CD4-positive, alpha-beta T cell treated with Interleukin-12 subunit alpha and Interleukin-12 subunit beta, for 1 hour (primary cell): ENCODE results near the gene GNAZ.
"Not testable (repeated sequence)": the region's sequence is repeated elsewhere in the genome, so short reads cannot be mapped to it uniquely, and the experiment has no call there.

Experiments used
- DNase-seq: peaks from one replicate; pipeline ENCODE4 v3.0.0-alpha.2; 2020

The GNAZ gene

DNA sequence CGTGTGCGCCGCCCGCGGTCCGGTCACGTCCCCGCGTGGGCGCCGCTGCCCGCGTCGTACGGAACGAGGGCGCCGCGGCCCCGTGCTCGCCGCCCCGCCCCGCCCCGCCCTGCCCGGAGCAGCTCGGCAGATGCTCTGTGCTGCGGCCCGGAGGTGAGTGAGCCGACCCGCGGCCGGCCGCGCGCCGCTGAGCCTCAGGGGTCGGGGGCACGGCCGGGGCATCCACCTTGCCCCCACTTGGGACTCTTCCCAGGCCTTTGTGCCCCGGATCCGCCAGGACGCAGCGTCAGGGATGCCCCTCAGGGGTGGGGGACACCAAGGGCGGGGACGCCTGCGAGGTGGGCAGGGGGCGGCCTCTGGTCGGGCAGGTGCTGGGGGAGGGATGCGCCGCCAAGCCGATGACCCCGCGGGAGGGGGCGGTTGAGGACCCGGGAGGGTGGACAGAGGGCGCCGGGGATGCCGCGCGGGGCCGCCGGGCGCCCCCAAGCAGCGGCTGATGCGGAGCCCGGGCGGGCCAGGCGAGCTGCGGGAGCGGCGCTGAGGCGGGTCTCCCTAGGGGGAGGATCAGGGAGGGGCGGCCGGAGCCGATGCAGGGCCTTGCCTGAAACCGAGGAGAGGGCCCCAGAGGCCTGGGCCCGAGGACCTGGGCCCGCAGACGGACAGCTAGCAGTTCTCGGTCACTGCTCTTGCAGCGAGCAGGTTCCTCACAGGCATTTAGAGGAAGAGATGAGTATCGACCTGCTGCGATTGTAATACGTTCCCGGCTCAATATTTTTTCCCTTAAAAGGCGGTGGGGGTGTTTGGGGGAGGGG is at the start of gene GNAZ:
Gene GNAZ (plus strand): TSS at position 102 of the 812 bp plus-strand sequence. CDS start 25,177 bp downstream, outside the sequence.
- DNase-seq = peak; percentile 6

DNA sequence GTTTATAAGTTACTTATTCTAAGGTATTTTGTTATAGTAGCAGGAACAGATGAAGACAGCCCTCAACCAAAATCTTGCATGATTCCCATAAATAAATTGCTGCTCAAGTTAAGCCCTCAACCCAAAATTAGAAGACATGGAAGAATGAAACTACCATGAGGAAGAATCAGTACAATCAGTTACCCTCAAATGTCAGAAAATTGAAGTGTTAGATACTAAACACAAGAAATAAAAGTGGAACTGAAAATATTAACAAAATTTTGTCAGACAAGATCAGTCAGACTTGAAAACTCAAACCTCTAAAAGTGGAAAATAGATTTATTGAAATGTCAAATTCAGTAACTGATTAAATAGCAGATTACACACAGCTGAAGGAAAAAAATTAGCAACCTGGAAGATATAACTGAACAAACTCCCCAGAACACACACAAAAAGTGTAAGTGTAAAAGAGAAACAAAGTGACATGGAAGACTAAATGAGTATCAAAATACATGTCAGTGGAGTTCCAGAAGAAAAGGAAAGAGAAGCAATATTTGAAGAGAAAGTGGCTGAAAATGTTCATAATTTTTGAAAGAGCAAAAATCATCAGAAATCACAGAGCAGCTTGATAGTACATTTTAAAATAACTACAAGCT is 49.5 kb upstream of the GNAZ start:
- no peak for DNase-seq

DNA sequence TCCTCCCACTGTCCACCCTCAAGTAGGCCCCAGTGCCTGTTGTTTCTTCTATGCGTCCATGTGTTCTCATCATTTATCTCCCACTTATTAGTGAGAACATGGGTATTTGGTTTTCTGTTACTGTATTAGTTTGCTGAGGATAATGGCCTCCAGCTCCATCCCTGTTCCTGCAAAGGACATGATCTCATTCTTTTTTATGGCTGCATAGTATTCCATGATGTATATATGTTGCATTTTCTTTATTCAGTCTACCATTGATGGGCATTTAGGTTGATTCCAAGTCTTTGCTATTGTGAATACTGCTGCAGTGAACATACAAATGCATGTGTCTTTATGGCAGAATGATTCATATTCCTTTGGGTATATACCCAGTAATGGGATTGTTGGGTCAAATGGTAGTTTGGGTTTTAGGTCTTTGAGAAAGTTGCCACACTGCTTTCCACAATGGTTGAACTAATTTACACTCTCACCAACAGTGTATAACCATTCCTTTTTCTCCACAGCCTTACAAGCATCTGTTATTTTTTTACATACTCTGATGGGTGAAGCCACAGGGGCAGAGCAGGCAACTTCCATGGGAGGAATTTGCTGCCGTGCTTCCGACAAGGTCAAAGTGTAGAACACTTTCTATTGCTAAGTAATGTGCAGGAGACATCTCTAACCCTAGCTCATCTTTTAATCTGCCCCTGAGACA is 48.5 kb upstream of the GNAZ start:
- DNase-seq = not testable (repeated sequence)

GRCh38 chr22:23023294-23023693 is 47.0 kb upstream of the GNAZ start:
- no peak for DNase-seq

GRCh38 chr22:23026777-23027176 is 43.5 kb upstream of the GNAZ start:
- no peak for DNase-seq

- not testable (repeated sequence) for DNase-seq
Observed at GRCh38 chr22:23027849-23028248, 42.5 kb upstream of the GNAZ start.

DNA sequence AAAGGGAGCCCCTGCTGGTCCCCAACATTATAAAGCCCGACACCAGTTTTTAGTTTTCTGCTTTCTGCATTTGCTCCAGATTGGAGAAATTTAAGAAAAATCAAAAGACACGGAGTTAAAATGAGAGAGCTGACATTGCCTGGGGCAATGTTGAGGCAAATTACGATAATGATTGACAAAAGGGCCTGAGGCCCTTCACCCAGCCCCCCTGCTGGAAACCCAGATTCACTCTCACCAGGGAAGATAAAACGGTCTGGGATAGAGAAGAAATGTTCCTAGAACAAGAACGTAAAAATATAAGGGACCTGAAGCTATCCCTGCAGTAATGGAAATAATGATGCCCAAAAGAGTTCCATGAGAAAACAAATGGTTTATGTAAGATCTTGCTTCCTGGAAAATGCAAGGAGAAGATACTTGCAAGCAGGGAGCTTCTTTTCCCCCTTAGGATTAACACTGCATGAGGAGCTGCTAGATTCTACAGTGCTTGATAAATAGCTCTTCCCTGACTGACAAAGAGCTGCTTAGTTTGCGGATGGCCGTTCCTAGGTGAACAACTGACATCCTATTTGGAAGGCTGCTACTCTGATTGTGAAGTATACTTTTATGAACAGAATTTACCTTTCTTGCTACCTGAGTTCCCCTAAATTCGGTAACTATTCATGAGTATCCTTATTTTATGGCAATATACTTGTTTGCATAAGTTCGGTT is 40.6 kb upstream of the GNAZ start:
- no peak for DNase-seq

DNA sequence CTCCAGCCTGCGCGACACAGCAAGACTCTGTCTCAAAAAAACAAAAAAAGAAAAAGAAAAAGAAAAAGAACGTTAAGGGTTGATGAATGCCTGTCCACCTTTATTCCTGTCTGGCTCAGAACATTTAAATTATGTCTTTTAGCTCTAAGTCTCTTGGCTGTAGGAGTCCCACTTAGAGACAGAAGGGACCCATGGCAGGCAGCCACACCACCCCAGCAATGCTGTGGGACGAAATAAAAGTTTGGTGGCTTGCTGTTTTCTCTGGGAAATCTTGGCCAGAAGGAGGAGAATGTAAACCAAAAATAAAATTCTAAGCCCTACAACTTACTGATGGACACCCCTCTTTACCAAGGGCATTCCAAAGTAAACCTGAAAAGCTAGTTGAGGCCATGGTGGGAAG is 38.9 kb upstream of the GNAZ start:
- DNase-seq = no peak

GRCh38 chr22:23031786-23032185 is 38.5 kb upstream of the GNAZ start:
- no peak for DNase-seq

GRCh38 chr22:23032658-23033057 is 37.7 kb upstream of the GNAZ start:
- no peak for DNase-seq

DNA sequence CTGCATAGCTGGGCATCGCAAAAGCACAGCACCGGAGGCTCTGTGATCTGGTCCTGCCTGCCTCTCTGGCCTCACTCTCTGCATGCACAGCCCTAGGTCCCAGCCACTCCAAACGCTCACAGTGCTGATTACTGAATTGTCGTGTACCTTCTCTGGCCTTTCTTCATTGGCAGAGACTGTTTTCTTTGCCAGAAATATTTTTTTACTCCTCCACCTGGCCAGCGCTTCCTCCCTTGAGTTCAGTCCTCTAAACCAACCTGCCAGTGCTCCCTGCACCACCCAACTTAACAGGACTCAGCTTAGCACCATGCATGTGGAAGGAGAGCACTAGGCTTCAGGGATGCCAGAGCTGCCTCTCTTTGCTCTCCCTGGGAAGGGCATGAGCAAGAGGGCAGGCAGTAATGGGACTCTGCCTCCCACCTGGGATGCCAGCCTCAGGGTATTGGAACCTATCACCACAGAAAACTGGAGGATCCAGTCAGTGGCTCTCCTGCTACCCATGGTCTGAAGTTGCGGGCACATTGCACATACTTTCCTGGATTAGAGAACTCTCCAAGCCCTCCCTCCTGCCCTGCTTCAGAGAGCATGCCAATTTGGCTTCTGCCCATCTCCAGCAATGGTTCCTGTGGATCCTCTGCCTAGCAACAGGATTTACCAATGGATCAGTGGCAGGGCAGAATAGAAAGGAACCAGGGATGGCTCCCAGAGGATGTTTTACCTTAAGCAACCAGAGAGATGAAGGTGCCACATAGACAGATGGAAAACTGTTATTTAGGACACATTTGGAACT is 37.0 kb upstream of the GNAZ start:
- DNase-seq = no peak

GRCh38 chr22:23034621-23035556 is 35.4 kb upstream of the GNAZ start:
- DNase-seq = no peak

GRCh38 chr22:23035557-23036277 is 34.6 kb upstream of the GNAZ start:
- DNase-seq = no peak

DNA sequence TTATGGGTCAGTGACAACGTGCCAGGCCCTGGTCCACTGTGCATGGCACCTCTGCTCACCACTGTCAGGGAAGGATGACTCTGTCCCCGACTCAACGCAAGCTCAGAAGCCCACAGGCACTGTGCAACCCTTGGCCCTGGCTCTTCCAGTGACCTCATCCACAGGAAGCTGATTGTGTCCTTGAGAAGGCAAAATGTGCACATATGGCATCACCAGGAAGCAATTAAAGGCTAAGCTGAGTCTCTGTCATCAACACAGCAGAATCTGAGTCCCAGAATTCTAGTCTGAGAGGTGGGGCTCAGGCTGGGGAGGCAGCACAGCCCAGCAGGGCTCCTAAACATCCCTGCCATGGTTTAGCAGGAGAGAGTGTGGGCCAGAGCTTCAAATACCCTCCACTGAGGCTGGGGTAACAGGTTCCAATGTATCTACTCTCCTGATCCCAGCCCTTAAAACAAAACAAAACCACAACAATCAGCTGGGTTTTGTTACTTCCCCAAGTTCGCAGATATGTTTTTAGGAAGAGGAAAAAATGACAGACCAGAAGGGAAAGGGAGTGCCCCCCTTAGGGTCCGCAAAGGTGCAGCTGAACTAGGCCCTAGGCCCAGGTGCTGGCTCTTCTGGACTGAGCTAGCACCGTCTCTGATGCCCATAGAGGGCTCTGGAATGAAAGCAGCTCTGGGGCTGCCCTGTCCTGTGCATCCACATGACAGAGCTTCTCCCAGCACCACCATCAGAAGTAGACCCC is 33.5 kb upstream of the GNAZ start:
- no peak for DNase-seq

- no peak for DNase-seq
Observed at GRCh38 chr22:23037429-23038333, 32.6 kb upstream of the GNAZ start.

GRCh38 chr22:23038334-23038642 is 32.0 kb upstream of the GNAZ start:
- no peak for DNase-seq

DNA sequence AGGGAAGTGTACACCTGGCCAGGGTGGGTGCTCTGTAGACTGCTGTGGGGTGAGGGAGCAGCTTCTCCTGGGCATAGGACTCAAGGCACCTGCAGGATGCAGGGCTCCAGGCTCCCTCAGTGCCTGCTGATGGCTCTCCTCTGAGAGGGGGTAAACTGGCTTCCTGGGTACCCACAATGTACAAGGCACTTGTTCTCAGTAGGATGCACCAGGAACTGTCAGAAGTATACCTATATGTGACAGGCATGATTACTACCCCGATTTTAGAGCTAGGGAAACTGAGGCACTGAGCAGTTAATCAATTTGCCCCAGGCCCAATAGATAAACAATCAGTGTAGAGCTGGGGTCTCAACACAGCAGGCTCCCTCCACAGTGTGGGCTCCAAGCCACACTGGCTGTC is 31.4 kb upstream of the GNAZ start:
- DNase-seq = no peak

DNA sequence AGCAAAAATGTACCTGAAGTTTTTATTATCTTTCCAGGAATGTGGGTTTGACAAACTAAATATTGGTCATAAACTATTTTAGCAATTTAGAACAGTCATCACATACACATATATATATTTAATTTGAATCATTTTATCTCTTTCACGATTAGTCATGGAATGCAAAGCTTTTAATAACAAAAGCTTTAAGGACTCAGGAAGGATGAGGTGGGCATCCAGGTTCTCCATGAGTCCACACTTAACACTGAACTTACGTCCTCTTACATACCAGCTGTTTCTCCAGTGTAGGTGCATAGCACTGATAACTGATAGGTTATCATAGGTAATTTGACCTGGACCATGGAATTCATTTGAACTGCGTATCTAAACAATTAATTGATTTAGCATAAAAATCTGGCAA is 28.1 kb upstream of the GNAZ start:
- no peak for DNase-seq

- DNase-seq = no peak
Observed at GRCh38 chr22:23044570-23044969, 25.7 kb upstream of the GNAZ start.
